Dedifferentiated amniotic fluid mesenchymal stem cell (primary cell): ENCODE data around the gene MOCS1.

Experiments used
- DNase-seq: peaks from one replicate; pipeline ENCODE4 v3.0.0-alpha.2; 2016; ENCODE audit errors: extremely low spot score

MOCS1 gene

DNA sequence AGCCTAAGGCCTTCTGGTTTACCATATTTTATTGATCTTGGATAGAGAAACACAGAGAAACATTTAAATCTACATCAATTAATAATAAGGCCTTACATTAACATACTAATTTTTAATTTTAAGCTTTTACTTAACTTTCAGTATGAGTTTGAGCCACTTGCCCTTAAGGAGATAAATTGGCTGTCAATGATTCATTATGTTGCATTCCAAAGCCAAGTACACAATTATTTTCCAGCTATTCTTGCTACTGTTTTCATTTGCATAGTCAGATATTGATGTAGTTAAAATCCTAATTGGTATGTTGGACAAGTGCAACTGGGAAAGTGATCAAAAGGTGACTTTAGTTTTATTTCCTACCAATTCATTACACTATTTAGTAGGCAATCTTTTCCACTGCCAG lies 58.2 kb downstream of the MOCS1 start:
- no peak for DNase-seq

DNA sequence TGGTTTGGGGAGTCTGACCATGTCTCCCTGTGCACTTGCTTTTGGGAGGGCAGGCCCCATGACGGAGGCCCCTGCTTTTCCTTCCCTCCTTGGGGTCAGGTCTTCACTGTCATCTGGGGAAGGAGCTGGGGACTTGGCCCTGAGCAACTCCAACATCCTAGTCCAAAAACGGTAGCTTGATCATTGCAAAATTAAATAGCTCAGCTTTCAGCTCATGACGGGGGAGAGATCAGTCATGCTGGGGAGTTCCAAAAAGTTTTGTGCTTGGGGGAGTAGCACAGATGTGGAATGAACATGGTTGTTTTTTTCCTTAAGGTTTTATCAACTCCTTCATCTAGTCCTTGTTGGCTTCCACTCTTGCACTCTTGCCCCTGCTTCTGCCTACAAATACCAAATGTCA lies 60.8 kb downstream of the MOCS1 start:
- DNase-seq, result no peak

GRCh38 chr6:39870950-39871349 lies 63.3 kb downstream of the MOCS1 start:
- no peak for DNase-seq

DNA sequence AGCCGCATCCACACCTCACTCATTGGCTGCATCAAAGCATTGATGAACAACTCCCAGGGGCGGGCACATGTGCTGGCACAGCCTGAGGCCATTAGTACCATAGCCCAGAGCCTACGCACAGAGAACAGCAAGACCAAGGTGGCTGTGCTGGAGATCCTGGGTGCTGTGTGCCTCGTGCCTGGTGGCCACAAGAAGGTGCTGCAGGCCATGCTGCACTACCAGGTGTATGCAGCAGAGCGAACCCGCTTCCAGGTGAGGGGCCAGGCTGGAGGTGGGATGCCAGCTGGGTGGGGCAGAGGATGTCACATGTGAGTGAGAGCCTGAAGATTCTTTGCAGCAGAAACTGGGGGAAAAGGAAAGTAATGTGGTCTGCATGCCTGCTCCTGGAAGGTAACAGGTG lies 66.7 kb downstream of the MOCS1 start:
- no peak for DNase-seq

- DNase-seq, result no peak
These were observed 69.0 kb downstream of the MOCS1 start for GRCh38 chr6:39865011-39865888.

GRCh38 chr6:39861663-39862062 lies 72.6 kb downstream of the MOCS1 start:
- no peak for DNase-seq

DNA sequence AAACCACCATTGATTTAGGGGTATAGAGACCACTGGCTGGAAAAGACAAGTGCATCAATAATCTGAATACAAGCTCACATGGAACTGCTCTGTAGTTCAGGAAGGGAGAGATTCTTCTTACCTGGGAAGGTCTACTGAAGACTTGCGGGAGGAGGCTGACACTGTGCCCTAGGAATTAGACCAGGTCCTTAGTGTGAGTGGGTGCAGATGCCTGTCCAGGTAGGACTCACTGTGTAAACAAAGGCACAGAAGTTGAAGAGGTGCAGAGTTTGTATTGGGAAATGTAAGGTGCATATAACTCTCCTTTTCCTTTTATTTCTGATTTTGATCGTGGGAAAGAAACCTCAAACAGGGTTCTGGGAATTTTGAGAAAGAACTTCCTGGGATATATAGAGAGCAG lies 75.2 kb downstream of the MOCS1 start:
- DNase-seq, result no peak

GRCh38 chr6:39855356-39855995 lies 78.8 kb downstream of the MOCS1 start:
- DNase-seq, result peak; percentile 31
